ACHN (cell line): Measurements from ENCODE around the gene SERPINA3.
"Not testable (repeated sequence)": the region's sequence is repeated elsewhere in the genome, so short reads cannot be mapped to it uniquely, and the experiment has no call there.

Source experiments
- DNase-seq: peaks from one replicate; pipeline ENCODE4 v3.0.0-alpha.2; 2015
- in situ Hi-C: cut with HindIII; loops from 2 replicates; pipeline ENCODE4 v1.10.0; 2017; ENCODE audit warnings: low sequenced_read_pairs, low pct_ligation_motif_present, low pct_unique_long_range_greater_than_20kb

SERPINA3 gene

GRCh38 chr14:94601884-94602391 lies 10.3 kb upstream of the SERPINA3 start:
- DNase-seq = peak; percentile 54
- in situ Hi-C loops = no loop called here

DNA sequence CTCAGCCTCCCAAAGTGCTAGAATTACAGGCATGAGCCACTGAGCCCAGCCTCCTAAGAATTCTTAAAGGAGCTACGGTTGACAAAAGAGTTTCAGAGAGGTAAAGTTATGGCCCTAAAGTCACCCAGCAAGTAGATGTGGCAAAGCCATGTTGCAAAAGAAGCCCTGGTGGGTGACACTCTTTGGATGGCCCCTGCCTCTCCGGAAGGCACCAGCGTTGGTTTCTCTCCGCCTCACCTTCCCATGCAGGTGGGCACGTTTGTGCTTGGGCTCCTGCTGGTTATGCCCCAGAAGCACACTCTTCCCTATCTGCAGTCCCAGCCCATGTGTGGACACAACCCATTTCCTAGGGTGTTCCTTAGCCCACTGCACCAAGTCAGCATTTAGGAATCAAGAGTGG lies 9.5 kb upstream of the SERPINA3 start:
- in situ Hi-C loops = no loop called here

DNA sequence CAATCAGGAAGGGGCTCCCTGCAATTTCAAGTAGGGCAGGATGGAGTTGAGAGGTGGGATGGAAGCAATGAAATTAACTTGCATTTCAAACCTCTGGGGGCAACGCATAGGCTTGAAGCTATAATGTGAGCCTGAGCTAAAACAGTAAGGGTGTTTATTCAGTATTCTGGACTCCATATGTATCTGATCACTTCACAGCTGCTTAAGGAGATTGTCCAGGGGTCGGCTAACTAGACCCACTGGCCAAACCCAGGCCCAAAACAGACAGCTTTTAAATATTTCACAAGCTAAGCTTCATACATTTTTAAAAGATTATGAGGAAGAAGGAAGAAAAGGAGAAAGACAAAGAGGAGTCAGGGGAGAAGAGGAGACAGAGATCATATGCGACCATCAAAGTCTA lies 6.8 kb upstream of the SERPINA3 start:
- in situ Hi-C loops = no loop called here

More for the DNA sequence above, 9.5 kb upstream of the SERPINA3 start:
- no peak for DNase-seq

GRCh38 chr14:94608966-94609365 lies 3.2 kb upstream of the SERPINA3 start:
- DNase-seq, in situ Hi-C loops: not testable (repeated sequence)

More for the DNA sequence above, 6.8 kb upstream of the SERPINA3 start:
- DNase-seq = no peak

DNA sequence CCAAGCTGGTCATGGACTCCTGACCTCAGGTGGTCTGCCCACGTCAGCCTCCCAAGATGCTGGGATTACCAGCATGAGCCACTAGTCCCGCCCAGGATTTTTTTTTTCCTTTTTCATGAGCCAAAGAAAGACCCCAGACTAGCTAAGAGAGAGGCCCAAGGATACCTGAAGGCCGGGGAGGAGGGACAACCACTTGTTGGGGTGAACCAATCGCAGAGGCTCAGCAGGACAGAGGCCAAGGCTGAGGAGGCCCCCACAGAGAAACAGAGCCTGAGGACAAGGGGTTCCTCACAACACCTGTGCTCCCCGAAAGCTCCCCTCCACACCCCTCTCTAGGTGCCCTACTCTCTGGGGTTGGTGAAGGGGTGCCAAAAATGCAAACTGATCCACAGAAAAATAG lies 1.0 kb upstream of the SERPINA3 start:
- in situ Hi-C loops = no loop called here
- DNase-seq = no peak

GRCh38 chr14:94612580-94613554 lies 676 bp downstream of the SERPINA3 start:
- no peak for DNase-seq
- in situ Hi-C loops = no loop called here

DNA sequence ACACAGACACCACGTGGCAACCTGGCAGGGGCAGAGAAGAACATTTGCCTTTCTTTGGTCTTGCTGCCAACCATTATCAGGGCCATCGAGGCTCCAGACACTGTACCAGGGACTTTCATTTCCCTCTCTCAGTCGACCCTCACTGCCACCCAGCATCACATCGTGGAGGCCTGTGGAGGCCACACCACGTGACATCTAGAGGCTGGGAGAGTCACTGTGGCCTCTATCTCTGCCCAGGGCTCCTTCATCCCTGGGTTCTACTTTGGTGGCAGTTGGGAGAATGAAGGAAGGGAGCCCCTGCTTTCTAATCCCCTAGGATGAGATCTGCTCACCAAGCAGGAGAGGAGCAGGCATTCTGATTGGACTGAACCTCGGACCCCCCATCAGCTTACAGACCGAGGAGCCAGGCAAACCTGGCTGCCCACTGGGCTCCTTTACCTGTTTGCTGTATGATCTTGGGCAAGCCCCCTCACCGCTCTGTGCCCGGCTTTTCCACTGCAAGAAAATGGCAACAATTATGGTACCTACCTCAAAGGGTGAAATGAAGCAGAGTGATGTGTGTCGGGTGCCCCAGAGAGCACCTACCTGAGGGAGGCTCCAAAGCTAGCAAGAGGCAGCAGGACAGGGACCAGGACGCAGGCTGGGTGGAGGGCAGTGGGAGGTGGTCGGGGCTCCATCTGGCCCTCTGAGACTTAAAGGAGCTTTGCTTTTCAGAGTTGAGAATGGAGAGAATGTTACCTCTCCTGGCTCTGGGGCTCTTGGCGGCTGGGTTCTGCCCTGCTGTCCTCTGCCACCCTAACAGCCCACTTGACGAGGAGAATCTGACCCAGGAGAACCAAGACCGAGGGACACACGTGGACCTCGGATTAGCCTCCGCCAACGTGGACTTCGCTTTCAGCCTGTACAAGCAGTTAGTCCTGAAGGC lies 1.8 kb downstream of the SERPINA3 start:
- in situ Hi-C loops = no loop called here
- no peak for DNase-seq

DNA sequence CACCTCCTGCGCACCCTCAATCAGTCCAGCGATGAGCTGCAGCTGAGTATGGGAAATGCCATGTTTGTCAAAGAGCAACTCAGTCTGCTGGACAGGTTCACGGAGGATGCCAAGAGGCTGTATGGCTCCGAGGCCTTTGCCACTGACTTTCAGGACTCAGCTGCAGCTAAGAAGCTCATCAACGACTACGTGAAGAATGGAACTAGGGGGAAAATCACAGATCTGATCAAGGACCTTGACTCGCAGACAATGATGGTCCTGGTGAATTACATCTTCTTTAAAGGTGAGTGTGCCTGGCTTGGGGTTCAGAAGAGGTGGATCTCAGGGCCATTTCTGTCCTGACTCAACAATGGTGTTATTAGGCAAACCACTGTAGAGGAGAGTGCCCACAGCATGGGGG lies 2.6 kb downstream of the SERPINA3 start:
- in situ Hi-C loops = no loop called here
- DNase-seq = no peak

GRCh38 chr14:94615254-94615653 lies 3.1 kb downstream of the SERPINA3 start:
- in situ Hi-C loops = no loop called here
- DNase-seq = no peak

- no peak for DNase-seq
- in situ Hi-C loops = no loop called here
Observed at GRCh38 chr14:94615823-94616570, 3.8 kb downstream of the SERPINA3 start.

DNA sequence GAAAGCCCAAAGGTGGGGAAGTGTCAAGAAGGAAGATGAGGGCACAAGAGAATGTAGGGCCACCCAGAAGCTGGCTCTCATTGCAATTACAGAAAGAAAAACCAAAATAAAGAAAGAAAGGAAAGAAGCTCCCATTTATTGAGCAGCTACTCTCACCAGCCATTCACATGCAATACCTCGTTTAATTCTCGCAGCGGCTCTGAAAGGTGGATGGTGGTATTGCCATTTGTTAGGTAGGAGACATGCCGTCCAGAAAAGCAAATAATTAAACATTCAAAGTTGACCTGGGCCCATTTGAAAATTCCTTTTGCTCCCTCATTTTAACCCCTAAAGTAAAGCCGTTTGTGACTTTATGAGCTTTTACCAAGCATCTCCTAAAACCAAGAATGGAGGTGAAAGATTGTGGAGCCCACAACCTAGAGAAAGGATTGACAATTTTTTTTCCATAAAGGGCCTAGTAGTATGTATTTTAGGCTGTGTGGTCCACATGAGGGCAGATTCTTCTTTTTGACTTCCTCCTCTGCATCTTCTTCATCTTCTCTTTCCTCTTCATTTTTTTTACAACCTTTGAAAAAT lies 5.3 kb downstream of the SERPINA3 start:
- in situ Hi-C loops = no loop called here
- no peak for DNase-seq

DNA sequence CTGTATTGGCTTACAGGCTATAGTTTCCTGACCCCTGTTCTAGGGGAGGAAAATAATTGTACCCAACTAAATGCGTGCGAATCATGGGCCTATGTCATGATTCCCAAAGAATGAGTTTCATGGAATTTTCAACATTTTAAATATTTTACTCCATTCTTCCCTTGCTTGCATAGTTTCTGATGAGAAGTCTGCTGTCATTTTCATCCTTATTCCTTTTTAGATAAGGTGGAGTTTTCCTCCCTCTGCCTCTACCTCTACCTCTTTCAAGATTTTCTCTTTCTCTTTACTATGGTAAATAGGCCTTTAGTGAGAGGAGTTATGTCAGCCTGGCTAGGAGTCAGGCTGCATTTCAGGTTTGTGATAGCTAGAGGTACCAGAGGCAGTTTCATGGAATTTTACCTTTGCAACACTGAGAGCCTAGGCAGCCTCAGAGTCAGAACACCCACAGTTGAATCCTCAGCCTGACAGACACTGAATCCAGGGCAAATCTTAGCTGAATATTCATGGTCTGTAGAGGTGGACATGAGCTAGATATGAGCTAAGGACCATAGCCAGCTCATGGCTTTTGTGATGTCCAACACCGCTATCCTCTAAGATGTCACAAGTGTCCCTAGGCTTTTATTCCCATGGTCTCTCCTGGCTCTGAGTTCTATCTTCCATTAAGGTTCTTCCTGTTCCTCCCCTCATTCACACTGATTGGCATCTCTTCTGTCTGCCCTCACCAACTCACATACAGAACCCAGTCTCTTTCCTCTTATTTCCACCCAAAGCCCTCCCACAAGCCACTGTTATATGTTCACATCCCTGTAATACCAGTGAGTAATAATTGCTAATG lies 6.0 kb downstream of the SERPINA3 start:
- in situ Hi-C loops = no loop called here
- DNase-seq = no peak

GRCh38 chr14:94619297-94619696 lies 7.1 kb downstream of the SERPINA3 start:
- in situ Hi-C loops = no loop called here
- no peak for DNase-seq

DNA sequence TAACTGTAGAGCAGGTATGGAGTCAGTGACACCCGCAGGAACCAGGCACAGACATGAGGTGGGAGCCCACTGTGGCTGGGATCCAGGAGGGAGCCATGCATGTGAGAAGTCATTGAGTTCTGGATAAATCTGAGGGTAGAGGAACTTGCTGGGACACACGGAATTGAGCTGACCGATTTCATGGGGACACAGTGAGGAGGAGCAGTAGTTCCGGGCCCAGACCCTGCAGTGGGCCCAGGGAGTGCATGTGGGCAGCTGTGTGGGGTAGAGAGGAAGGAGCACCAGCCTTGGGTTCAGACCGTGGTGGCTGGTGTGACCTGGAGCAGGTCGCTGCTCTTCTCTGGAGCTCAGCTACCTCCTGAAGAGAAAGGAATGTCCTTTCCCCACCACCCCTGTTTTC lies 8.4 kb downstream of the SERPINA3 start:
- in situ Hi-C loops = no loop called here
- DNase-seq = no peak

GRCh38 chr14:94621358-94622134 lies 9.4 kb downstream of the SERPINA3 start:
- in situ Hi-C loops = no loop called here

GRCh38 chr14:94622653-94623421 lies 10.6 kb downstream of the SERPINA3 start:
- DNase-seq = no peak
- in situ Hi-C loops = no loop called here

More at GRCh38 chr14:94621358-94622134, 9.4 kb downstream of the SERPINA3 start:
- no peak for DNase-seq
